HepG2 (cell line): ENCODE measurements around the gene IER5L. TPM values are rescaled to one million over a fixed set of nuclear protein-coding genes. Genes with fewer than 3 reads are reported as not detected.

Experiments used
- AHDC1 ChIP-seq: sonication (generic); formaldehyde crosslinking; IDR thresholded peaks from 2 replicates; pipeline ENCODE4 v1.5.1; 2020; ENCODE audit warnings: mild to moderate bottlenecking, missing genetic modification reagents, borderline replicate concordance
- DMAP1 ChIP-seq: IDR thresholded peaks from 2 replicates; pipeline ENCODE4 v1.6.1; 2016
- HOXA5 ChIP-seq: sonication (generic); formaldehyde crosslinking; IDR thresholded peaks from 2 replicates; pipeline ENCODE4 v1.4.0; 2020; ENCODE audit warnings: missing genetic modification reagents
- KAT2B ChIP-seq: fragments of 150-350 bp; IDR thresholded peaks from 2 replicates; pipeline ENCODE4 v1.6.1; 2014; ENCODE audit warnings: low read depth, low read length, borderline replicate concordance
- MAZ ChIP-seq, 2 experiments: sonication (generic) in 1 of 2; formaldehyde crosslinking in 1 of 2; IDR thresholded peaks; 2 replicates each; pipeline versions ENCODE4 v1.5.0 to v1.6.1; 2012 to 2020; ENCODE audit warnings: low read depth in 2 of 2, mild to moderate bottlenecking in 2 of 2, borderline replicate concordance in 1 of 2, improper control_type of control experiment in 1 of 2, low read length in 1 of 2, missing genetic modification reagents in 1 of 2, moderate library complexity in 1 of 2
- PAXIP1 ChIP-seq: sonication (generic); formaldehyde crosslinking; conservative IDR thresholded peaks from 2 replicates; pipeline ENCODE4 v1.4.0; 2020; ENCODE audit warnings: mild to moderate bottlenecking, missing genetic modification reagents, moderate library complexity
- RFX1 ChIP-seq: fragments of 450-650 bp; IDR thresholded peaks from 2 replicates; pipeline ENCODE4 v1.6.1; 2017
- SRY ChIP-seq: sonication (generic); formaldehyde crosslinking; IDR thresholded peaks from 2 replicates; pipeline ENCODE4 v1.8.0; 2022; ENCODE audit warnings: mild to moderate bottlenecking, missing genetic modification reagents
- STAT6 ChIP-seq: sonication (generic); formaldehyde crosslinking; IDR thresholded peaks from 2 replicates; pipeline ENCODE4 v1.4.0; 2020; ENCODE audit warnings: missing genetic modification reagents, mild to moderate bottlenecking, borderline replicate concordance
- ZNF563 ChIP-seq: sonication (generic); formaldehyde crosslinking; IDR thresholded peaks from 2 replicates; pipeline ENCODE4 v1.8.0; 2022; ENCODE audit warnings: mild to moderate bottlenecking, moderate library complexity, missing genetic modification reagents
- ZNF564 ChIP-seq: sonication (generic); formaldehyde crosslinking; IDR thresholded peaks from 2 replicates; pipeline ENCODE4 v1.8.1; 2023; ENCODE audit warnings: mild to moderate bottlenecking, missing genetic modification reagents
- ZNF572 ChIP-seq: sonication (generic); formaldehyde crosslinking; IDR thresholded peaks from 2 replicates; pipeline ENCODE4 v1.5.1; 2020; ENCODE audit warnings: mild to moderate bottlenecking, missing genetic modification reagents
- ZNF773 ChIP-seq: sonication (generic); formaldehyde crosslinking; IDR thresholded peaks from 2 replicates; pipeline ENCODE4 v1.4.0; 2020; ENCODE audit warnings: missing genetic modification reagents, borderline replicate concordance
- polyA plus RNA-seq, 8 experiments: library from polyadenylated mRNA; depleted of rRNA in 3 of 8; stranded (reverse) in 7 of 8; unstranded in 1 of 8; fragments of >200 nt; fragmentation: Illumina TruSeq in 4 of 8; extraction: Trizol in 4 of 8; gene quantifications; 2 replicates each; pipeline versions ENCODE4 v1.2.1 to v1.2.3, GENCODE V29; 2011 to 2016; ENCODE audit warnings: low read depth in 4 of 8, missing spikeins in 1 of 8, mixed read lengths in 1 of 8; ENCODE audit not compliant: insufficient read depth in 1 of 8
- total RNA-seq, 5 experiments: library from RNA; depleted of rRNA; stranded (reverse); fragments of >200 nt; fragmentation: Illumina TruSeq; extraction: Trizol; gene quantifications; 2 replicates each; pipeline ENCODE4 v1.2.3, GENCODE V29; 2016; ENCODE audit warnings: low read depth in 1 of 5

Gene IER5L
- total and polyA plus RNA-seq, 2 of the 13 experiments (the other 11 are each of a cell fraction or from before 2014, with no cell fraction given) = 1.8 to 3.3 TPM

- peak; percentile 37; the same call in 1 of the 2 replicates for TF ChIP-seq AHDC1 (CRISPR knock-in tag)
- TF ChIP-seq ZNF564 (CRISPR knock-in tag) = no peak
- TF ChIP-seq ZNF773 (CRISPR knock-in tag) = no peak
- TF ChIP-seq ZNF572 (CRISPR knock-in tag) = no peak; the same call in 1 of the 2 replicates
- TF ChIP-seq HOXA5 = 0 out of 2 replicates have a peak, but pooled peaks have one; percentile 67
- TF ChIP-seq STAT6 = no peak
- TF ChIP-seq PAXIP1 (CRISPR knock-in tag) = 0 out of 2 replicates have a peak, but pooled peaks have one; percentile 21
- 0 out of 2 replicates have a peak, but pooled peaks have one; percentile 6 for TF ChIP-seq DMAP1 (CRISPR knock-in tag)
- 0 out of 2 replicates have a peak, but pooled peaks have one; percentile 51 for TF ChIP-seq SRY
- peak; percentile 38; the same call in 1 of the 2 replicates for TF ChIP-seq MAZ (IDR thresholded peaks at IDR 0.05; ENCODE audit: borderline replicate concordance, low read depth, low read length)
- peak; percentile 58; the same call in 1 of the 2 replicates for TF ChIP-seq MAZ (CRISPR knock-in tag; IDR thresholded peaks at IDR 0.05; ENCODE audit: low read depth)
- TF ChIP-seq ZNF563 (CRISPR knock-in tag) = peak; percentile 54; the same call in 1 of the 2 replicates
- no peak for TF ChIP-seq KAT2B
- TF ChIP-seq RFX1 = no peak
These were observed 3.8 kb downstream of the IER5L start (continued) for GRCh38 chr9:129174102-129174723.
